ENCODE measurements around the gene CSRNP2. TPM values are rescaled to one million over a fixed set of nuclear protein-coding genes. Genes with fewer than 3 reads are reported as not detected.
A peak's percentile ranks its signal among the peaks of the same experiment; 100 is the strongest.
"Not testable (repeated sequence)": the region's sequence is repeated elsewhere in the genome, so short reads cannot be mapped to it uniquely, and the experiment has no call there.

Gene CSRNP2
- total RNA-seq, 2 donors from 2014 or later, result 12.0 to 15.0 TPM

- ATAC-seq, result no peak
- H3K27ac Mint-ChIP-seq, result no peak overlapping the region
- H3K36me3 Mint-ChIP-seq, result no peaks in the 10 kb centered on the region
- no peaks in the 10 kb centered on the region for H3K9me3 Mint-ChIP-seq
- DNase-seq (ENCODE audit: low spot score in 2 of 2), result no peak
These were observed 62.8 kb downstream of the CSRNP2 start for GRCh38 chr12:51020448-51021182.

- DNase-seq (ENCODE audit: low spot score in 2 of 2) (no peak), ATAC-seq (no peak)
- Mint-ChIP-seq H3K36me3 (no peaks in the 10 kb centered on the region), H3K9me3 (no peaks in the 10 kb centered on the region), H3K27ac (no peak overlapping the region)
These were observed 63.5 kb downstream of the CSRNP2 start for GRCh38 chr12:51019927-51020326.

DNA sequence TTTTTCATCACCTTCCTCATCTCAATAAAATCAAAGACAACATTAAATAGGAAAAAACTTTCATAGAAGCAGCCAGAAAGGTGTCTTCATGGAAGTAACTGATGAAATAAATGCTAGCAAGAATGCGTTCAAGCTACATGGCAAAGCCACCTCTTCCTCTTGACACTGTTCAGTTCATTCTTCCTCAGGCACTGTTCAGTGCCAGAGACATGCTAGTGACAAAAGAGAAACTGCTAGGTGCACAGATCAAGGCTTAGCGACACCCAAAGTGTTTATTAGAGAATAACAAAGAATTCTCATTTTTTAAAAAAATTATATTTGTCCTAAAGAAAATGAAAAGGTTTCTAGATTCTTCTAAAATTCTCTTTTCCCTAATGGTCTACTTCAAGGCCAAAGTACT is 64.4 kb downstream of the CSRNP2 start:
- H3K27ac Mint-ChIP-seq, result no peak overlapping the region
- DNase-seq (ENCODE audit: low spot score in 2 of 2) (no peak), ATAC-seq (no peak)
- H3K36me3 Mint-ChIP-seq, result no peaks in the 10 kb centered on the region
- H3K9me3 Mint-ChIP-seq, result no peaks in the 10 kb centered on the region

- Mint-ChIP-seq H3K36me3 (no peaks in the 10 kb centered on the region), H3K9me3 (no peaks in the 10 kb centered on the region), H3K27ac (no peak overlapping the region)
- no peak for DNase-seq (ENCODE audit: low spot score in 2 of 2)
- ATAC-seq, result no peak
These were observed 65.9 kb downstream of the CSRNP2 start for GRCh38 chr12:51017452-51017851.

- not testable (repeated sequence) for ATAC-seq; DNase-seq (ENCODE audit: low spot score in 2 of 2); H3K9me3 Mint-ChIP-seq; H3K36me3 Mint-ChIP-seq; H3K27ac Mint-ChIP-seq
These were observed 68.9 kb downstream of the CSRNP2 start for GRCh38 chr12:51014467-51014866.

DNA sequence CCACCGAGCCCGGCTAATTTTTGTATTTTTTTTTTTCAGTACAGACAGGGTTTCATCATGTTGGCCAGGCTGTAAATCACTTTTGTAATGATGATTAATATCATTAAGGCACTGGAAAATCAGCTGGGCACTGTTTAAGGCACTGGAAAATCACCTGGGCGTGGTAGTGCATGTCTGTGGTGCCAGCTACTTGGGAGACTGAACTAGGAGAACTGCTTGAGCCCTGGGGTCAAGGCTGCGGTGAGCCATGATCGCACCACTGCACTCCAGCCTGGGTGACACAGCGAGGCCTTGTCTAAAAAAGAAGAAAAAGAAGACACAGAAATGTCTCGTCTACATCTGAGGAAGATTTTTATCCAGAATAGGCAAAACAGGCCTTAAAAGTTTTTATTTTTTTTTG is 70.0 kb downstream of the CSRNP2 start:
- no peak for ATAC-seq
- no peak overlapping the region for H3K27ac Mint-ChIP-seq
- no peak for DNase-seq (ENCODE audit: low spot score in 2 of 2)
- peaks cover 6 to 7% of the 10 kb centered on the region in 2 donors for H3K36me3 Mint-ChIP-seq
- no peaks in the 10 kb centered on the region for H3K9me3 Mint-ChIP-seq

DNA sequence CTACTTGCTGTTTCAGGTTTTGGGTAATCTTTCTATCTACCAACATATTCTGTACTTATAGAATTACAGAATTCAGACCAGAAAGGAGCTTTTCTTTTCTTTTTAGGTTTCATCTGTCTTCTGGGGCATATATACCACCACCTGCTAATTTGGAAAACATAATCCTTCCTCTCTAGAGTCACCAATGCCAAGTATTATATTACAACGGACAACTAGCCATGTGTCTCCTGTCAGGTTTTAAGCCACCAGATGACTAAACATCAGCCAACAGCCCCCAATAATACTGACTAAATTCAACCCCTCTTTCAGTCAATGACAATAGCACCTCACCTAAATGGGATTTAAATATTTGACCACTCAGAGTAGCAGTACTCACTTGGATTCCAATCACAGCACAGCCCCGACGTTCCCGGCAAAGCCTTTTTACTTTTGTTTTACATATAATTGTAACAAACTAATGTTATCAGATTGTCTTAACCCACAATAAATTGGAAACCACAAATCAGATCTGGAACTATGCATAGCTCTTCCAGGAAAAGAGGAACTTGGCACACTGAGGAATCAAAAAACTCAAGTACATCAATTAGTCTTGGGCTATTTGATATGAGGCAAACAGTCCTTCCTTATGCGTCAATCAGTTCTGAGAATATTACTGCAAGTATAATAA is 70.7 kb downstream of the CSRNP2 start:
- peaks cover 6 to 13% of the 10 kb centered on the region in 2 donors for H3K36me3 Mint-ChIP-seq
- H3K27ac Mint-ChIP-seq, result no peak overlapping the region
- no peaks in the 10 kb centered on the region for H3K9me3 Mint-ChIP-seq
- no peak for DNase-seq (ENCODE audit: low spot score in 2 of 2)
- no peak for ATAC-seq

- no peak for ATAC-seq
- Mint-ChIP-seq H3K27ac (peak overlapping the region in 1 of 2 donors; percentile 35), H3K9me3 (no peaks in the 10 kb centered on the region), H3K36me3 (peaks cover 6 to 18% of the 10 kb centered on the region in 2 donors)
- DNase-seq (ENCODE audit: low spot score in 2 of 2), result no peak
These were observed 71.4 kb downstream of the CSRNP2 start for GRCh38 chr12:51011955-51012354.

Other genes starting within 250 kb of the CSRNP2 start
- not detected for gene TMPRSS12, start 240.7 kb downstream of the CSRNP2 start, total RNA-seq
- gene HIGD1C, start 131.1 kb downstream of the CSRNP2 start, total RNA-seq, result not detected
- 10 to 100 TPM; 34.4 to 38.4 TPM for gene SLC11A2, start 57.2 kb downstream of the CSRNP2 start, total RNA-seq
- 100 to 1,000 TPM in 1 of 2 donors, 10 to 100 TPM in 1; 91.0 to 124 TPM for gene LETMD1, start 35.3 kb downstream of the CSRNP2 start, total RNA-seq
- 10 to 100 TPM; 29.7 to 32.3 TPM for gene TFCP2, start 89.5 kb upstream of the CSRNP2 start, total RNA-seq
- gene POU6F1, start 134.5 kb upstream of the CSRNP2 start, total RNA-seq, result 10 to 100 TPM in 1 of 2 donors, 1 to 10 TPM in 1; 7.3 to 14.9 TPM
- gene DAZAP2, start 155.2 kb upstream of the CSRNP2 start, total RNA-seq, result 100 to 1,000 TPM; 106 to 142 TPM
- 1 to 10 TPM in 1 of 2 donors, under 1 TPM in 1; 0.41 to 1.5 TPM for gene SMAGP, start 186.8 kb upstream of the CSRNP2 start, total RNA-seq
- 10 to 100 TPM; 33.8 to 46.3 TPM for gene BIN2, start 240.6 kb upstream of the CSRNP2 start, total RNA-seq

All from activated naive CD4-positive, alpha-beta T cell treated with anti-CD3 and anti-CD28 coated beads, Interleukin-2, amount 50 U/mL, for 72 hours (primary cell).